HEK293 (cell line): Measurements from ENCODE around the gene ANGPTL5.

Experiments
- CTCF ChIP-seq: fragments of 450-650 bp; formaldehyde crosslinking; IDR thresholded peaks from 2 replicates; pipeline ENCODE4 v1.5.1; 2016; ENCODE audit warnings: missing biosample characterization, missing genetic modification characterization
- EGR2 ChIP-seq: fragments of 450-650 bp; formaldehyde crosslinking; IDR thresholded peaks from 2 replicates; pipeline ENCODE4 v1.5.1; 2016; ENCODE audit warnings: low read depth, missing biosample characterization, missing genetic modification characterization
- KLF1 ChIP-seq: fragments of 450-650 bp; formaldehyde crosslinking; IDR thresholded peaks from 2 replicates; pipeline ENCODE4 v1.5.1; 2016; ENCODE audit warnings: missing biosample characterization, missing genetic modification characterization
- PRDM4 ChIP-seq: fragments of 450-650 bp; formaldehyde crosslinking; IDR thresholded peaks from 2 replicates; pipeline ENCODE4 v1.5.1; 2017; ENCODE audit warnings: missing biosample characterization, missing genetic modification characterization
- ZNF114 ChIP-seq: fragments of 450-650 bp; formaldehyde crosslinking; IDR thresholded peaks from 2 replicates; pipeline ENCODE4 v1.5.0; 2017; ENCODE audit warnings: missing biosample characterization, missing genetic modification characterization
- ZNF274 ChIP-seq, 2 experiments: fragments of 200-500 bp in 1 of 2; fragments of 450-650 bp in 1 of 2; sonication (Bioruptor generic) in 1 of 2; formaldehyde crosslinking in 1 of 2; IDR thresholded peaks; 2 replicates each; pipeline versions ENCODE4 v1.5.1 to v1.6.1; 2014 to 2016; ENCODE audit warnings: borderline replicate concordance in 1 of 2, inconsistent platforms in 1 of 2, low read length in 1 of 2, missing biosample characterization in 1 of 2, missing genetic modification characterization in 1 of 2
- ZNF514 ChIP-seq: fragments of 450-650 bp; formaldehyde crosslinking; IDR thresholded peaks from 2 replicates; pipeline ENCODE4 v1.5.1; 2016; ENCODE audit warnings: missing biosample characterization, missing genetic modification characterization
- ZNF561 ChIP-seq: fragments of 450-650 bp; IDR thresholded peaks from 2 replicates; pipeline ENCODE4 v1.5.1; 2018; ENCODE audit warnings: missing biosample characterization, missing genetic modification characterization, borderline replicate concordance
- TF ChIP-seq, protein P1 (sequence below): fragments of 450-650 bp; formaldehyde crosslinking; IDR thresholded peaks from 2 replicates; pipeline ENCODE4 v1.5.1; 2016; ENCODE audit warnings: missing biosample characterization, missing genetic modification characterization, low read depth

GRCh38 chr11:101866619-101867491 lies 49.5 kb downstream of the ANGPTL5 start:
- TF ChIP-seq KLF1 (tag by site-specific recombination) (no peak), ZNF274 (IDR thresholded peaks at IDR 0.05; ENCODE audit: low read length) (no peak), ZNF274 (tag by site-specific recombination; IDR thresholded peaks at IDR 0.05; ENCODE audit: borderline replicate concordance) (no peak), CTCF (no peak), ZNF514 (tag by site-specific recombination) (no peak), PRDM4 (no peak), EGR2 (tag by site-specific recombination) (no peak), ZNF114 (tag by site-specific recombination) (no peak), ZNF561 (no peak)
- TF ChIP-seq, protein P1, sequence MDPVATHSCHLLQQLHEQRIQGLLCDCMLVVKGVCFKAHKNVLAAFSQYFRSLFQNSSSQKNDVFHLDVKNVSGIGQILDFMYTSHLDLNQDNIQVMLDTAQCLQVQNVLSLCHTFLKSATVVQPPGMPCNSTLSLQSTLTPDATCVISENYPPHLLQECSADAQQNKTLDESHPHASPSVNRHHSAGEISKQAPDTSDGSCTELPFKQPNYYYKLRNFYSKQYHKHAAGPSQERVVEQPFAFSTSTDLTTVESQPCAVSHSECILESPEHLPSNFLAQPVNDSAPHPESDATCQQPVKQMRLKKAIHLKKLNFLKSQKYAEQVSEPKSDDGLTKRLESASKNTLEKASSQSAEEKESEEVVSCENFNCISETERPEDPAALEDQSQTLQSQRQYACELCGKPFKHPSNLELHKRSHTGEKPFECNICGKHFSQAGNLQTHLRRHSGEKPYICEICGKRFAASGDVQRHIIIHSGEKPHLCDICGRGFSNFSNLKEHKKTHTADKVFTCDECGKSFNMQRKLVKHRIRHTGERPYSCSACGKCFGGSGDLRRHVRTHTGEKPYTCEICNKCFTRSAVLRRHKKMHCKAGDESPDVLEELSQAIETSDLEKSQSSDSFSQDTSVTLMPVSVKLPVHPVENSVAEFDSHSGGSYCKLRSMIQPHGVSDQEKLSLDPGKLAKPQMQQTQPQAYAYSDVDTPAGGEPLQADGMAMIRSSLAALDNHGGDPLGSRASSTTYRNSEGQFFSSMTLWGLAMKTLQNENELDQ (tag by site-specific recombination), result no peak
